ENCODE measurements around the gene EXOC2. TPM values are rescaled to one million over a fixed set of nuclear protein-coding genes. Genes with fewer than 3 reads are reported as not detected.

Gene EXOC2
- total RNA-seq, 2 experiments from 2014 or later: 29.9 to 30.2 TPM

DNA sequence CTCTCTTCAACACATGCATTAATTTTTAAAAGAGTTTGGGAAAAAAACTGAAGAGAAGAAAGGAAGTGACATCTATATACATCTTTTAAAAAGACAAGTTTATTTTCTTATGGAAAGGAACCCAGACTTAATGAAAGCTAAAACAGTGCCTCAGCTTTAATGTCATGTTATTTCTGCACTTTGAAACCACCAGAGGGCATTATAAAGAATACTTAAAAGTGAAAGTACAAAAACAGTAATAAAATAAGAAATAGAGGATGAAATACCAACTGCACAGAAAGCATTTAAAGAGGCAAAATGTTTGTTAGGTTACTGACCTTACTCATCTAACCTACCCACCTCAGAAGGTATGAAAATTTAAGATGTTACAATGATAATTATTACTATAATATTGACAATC lies 134.8 kb downstream of the EXOC2 start:
- H3K4me3 Mint-ChIP-seq: no peak overlapping the region
- ChIA-PET POLR2A (interaction anchor here (1.0 to 3.2 kb wide), 6 partner anchors 59 to 167 kb away, joined by 3 to 17 read pairs (median 4); partner anchors contain the start of gene IRF4), CTCF (interaction anchor here (0.7 to 3.4 kb wide), 8 partner anchors 8 to 167 kb away, joined by 3 to 16 read pairs (median 5); partner anchors contain the start of gene IRF4)
- ATAC-seq (no peak), DNase-seq (no peak)
- TF ChIP-seq CTCF (IDR thresholded peaks at IDR 0.05): peak; percentile 59
- H3K9me3 Mint-ChIP-seq: no peaks in the 10 kb centered on the region
- peaks cover 48% of the 10 kb centered on the region for H3K36me3 Mint-ChIP-seq (ENCODE audit: low read depth)
- H3K27me3 Mint-ChIP-seq: no peaks in the 10 kb centered on the region
- peak overlapping the region; percentile 83 for H3K27ac Mint-ChIP-seq
- intact Hi-C loops (cut with micrococcal nuclease): loop anchor here (2.0 kb wide), 1 partner anchor 59 kb away; no protein-coding TSS in a partner anchor
- H3K4me1 Mint-ChIP-seq (ENCODE audit: low read depth): peaks cover 47% of the 10 kb centered on the region

DNA sequence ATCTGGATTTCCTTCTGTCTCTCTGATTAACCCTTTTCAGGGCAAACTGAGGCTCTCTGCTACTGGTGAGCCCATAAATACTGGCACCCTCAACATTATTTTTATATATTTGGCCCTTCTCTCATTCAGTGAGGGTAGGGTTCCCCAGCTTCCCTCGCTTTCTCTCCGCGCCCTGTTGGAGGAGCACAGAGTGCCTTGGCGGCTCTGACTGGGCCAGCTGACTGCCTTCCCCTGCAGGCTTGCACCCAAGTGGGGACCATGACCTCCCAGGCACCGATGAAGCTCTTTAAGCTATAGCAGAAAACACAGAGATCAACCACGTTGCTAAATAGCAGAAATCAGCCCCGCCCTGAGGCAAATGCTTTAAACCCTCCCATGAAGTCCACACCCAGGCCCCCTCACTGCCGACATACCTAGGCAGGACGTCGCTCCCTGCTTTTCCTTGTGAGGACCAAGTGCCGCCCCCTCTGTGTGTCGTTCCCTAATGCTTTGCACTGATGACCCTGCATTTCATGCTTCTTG lies 141.0 kb downstream of the EXOC2 start:
- no peak for TF ChIP-seq CTCF (IDR thresholded peaks at IDR 0.05)
- peaks cover 21% of the 10 kb centered on the region for H3K36me3 Mint-ChIP-seq (ENCODE audit: low read depth)
- no peaks in the 10 kb centered on the region for H3K27me3 Mint-ChIP-seq
- DNase-seq (no peak), ATAC-seq (no peak)
- no peaks in the 10 kb centered on the region for H3K9me3 Mint-ChIP-seq
- POLR2A ChIA-PET: interaction anchor here (1.4 to 2.3 kb wide), 6 partner anchors 61 to 160 kb away, joined by 4 to 16 read pairs (median 6); partner anchors contain the start of gene IRF4
- peaks cover 57% of the 10 kb centered on the region for H3K4me1 Mint-ChIP-seq (ENCODE audit: low read depth)
- H3K27ac Mint-ChIP-seq: peak overlapping the region; percentile 57
- CTCF ChIA-PET: interaction anchor here (1.5 to 1.8 kb wide), 5 partner anchors 15 to 356 kb away, joined by 3 to 6 read pairs (median 6); partner anchors contain the start of gene IRF4
- no peak overlapping the region for H3K4me3 Mint-ChIP-seq
- intact Hi-C loops (cut with micrococcal nuclease): no loop called here

DNA sequence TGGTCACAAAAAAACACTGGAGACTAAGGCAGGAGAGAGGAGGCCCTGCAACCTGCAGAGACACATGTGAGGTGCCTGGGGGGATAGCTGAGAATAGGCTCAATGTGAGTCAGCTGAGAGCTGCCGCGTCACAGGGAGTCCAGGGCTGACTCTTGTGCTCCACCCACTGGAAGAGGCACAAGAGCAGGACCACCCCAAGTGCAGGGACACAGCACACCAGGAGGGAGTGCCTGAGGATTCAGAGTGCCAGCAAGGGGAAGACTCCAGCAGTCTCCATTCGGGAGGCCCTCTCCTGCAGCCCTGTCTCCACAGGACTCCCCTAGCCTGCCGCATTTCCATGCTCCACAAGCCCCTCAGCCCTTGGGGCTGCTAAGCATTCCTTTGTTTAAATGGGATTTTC lies 141.5 kb downstream of the EXOC2 start:
- no peaks in the 10 kb centered on the region for H3K9me3 Mint-ChIP-seq
- H3K27me3 Mint-ChIP-seq: no peaks in the 10 kb centered on the region
- peak; percentile 87 for ATAC-seq
- intact Hi-C loops (cut with micrococcal nuclease): no loop called here
- ChIA-PET POLR2A (interaction anchor here (0.7 to 2.3 kb wide), 7 partner anchors 61 to 159 kb away, joined by 4 to 16 read pairs (median 6); partner anchors contain the start of gene IRF4), CTCF (interaction anchor here (0.8 to 3.3 kb wide), 11 partner anchors 8 to 356 kb away, joined by 3 to 16 read pairs (median 5); partner anchors contain the start of gene IRF4)
- peaks cover 57% of the 10 kb centered on the region for H3K4me1 Mint-ChIP-seq (ENCODE audit: low read depth)
- H3K36me3 Mint-ChIP-seq (ENCODE audit: low read depth): peaks cover 20% of the 10 kb centered on the region
- H3K27ac Mint-ChIP-seq: peak overlapping the region; percentile 80
- peak; percentile 77 for DNase-seq
- no peak for TF ChIP-seq CTCF (IDR thresholded peaks at IDR 0.05)
- no peak overlapping the region for H3K4me3 Mint-ChIP-seq

GRCh38 chr6:549906-550305 lies 143.0 kb downstream of the EXOC2 start:
- Mint-ChIP-seq H3K27me3 (no peaks in the 10 kb centered on the region), H3K4me1 (ENCODE audit: low read depth) (peaks cover 55% of the 10 kb centered on the region), H3K4me3 (no peak overlapping the region), H3K9me3 (no peaks in the 10 kb centered on the region), H3K36me3 (ENCODE audit: low read depth) (peaks cover 19% of the 10 kb centered on the region), H3K27ac (peak overlapping the region; percentile 80)
- ATAC-seq (no peak), DNase-seq (no peak)
- ChIA-PET CTCF (interaction anchor here (1.2 to 3.3 kb wide), 7 partner anchors 9 to 172 kb away, joined by 3 to 16 read pairs (median 6); no protein-coding TSS in a partner anchor), POLR2A (interaction anchor here (0.6 to 2.3 kb wide), 6 partner anchors 50 to 765 kb away, joined by 3 to 16 read pairs (median 8); partner anchors contain the start of gene IRF4)
- no peak for TF ChIP-seq CTCF (IDR thresholded peaks at IDR 0.05)
- intact Hi-C loops (cut with micrococcal nuclease): loop anchor here (5.0 kb wide), 1 partner anchor 43 kb away; no protein-coding TSS in a partner anchor

- peaks cover 62% of the 10 kb centered on the region for H3K4me1 Mint-ChIP-seq (ENCODE audit: low read depth)
Measured at GRCh38 chr6:548517-548916, 144.4 kb downstream of the EXOC2 start.

More at GRCh38 chr6:548517-548916, 144.4 kb downstream of the EXOC2 start:
- peak overlapping the region; percentile 90 for H3K27ac Mint-ChIP-seq
- peak overlapping the region; percentile 54 for H3K4me3 Mint-ChIP-seq
- peak; percentile 63 for DNase-seq
- ChIA-PET POLR2A (interaction anchor here (0.9 to 1.5 kb wide), 10 partner anchors 49 to 157 kb away, joined by 3 to 9 read pairs (median 4); partner anchors contain the start of gene IRF4), CTCF (interaction anchor here (0.7 to 3.3 kb wide), 5 partner anchors 11 to 55 kb away, joined by 3 to 16 read pairs (median 4); no protein-coding TSS in a partner anchor)
- no peak for TF ChIP-seq CTCF (IDR thresholded peaks at IDR 0.05)
- H3K27me3 Mint-ChIP-seq: no peaks in the 10 kb centered on the region
- intact Hi-C loops (cut with micrococcal nuclease): loop anchor here (5.0 kb wide), 1 partner anchor 41 kb away; no protein-coding TSS in a partner anchor
- H3K36me3 Mint-ChIP-seq (ENCODE audit: low read depth): peaks cover 29% of the 10 kb centered on the region
- no peaks in the 10 kb centered on the region for H3K9me3 Mint-ChIP-seq
- ATAC-seq: peak; percentile 72

All from activated CD8-positive, alpha-beta T cell treated with anti-CD3 and anti-CD28 coated beads for 36 hours (primary cell).